ENCODE data around the gene ABCC8.

Gene ABCC8

DNA sequence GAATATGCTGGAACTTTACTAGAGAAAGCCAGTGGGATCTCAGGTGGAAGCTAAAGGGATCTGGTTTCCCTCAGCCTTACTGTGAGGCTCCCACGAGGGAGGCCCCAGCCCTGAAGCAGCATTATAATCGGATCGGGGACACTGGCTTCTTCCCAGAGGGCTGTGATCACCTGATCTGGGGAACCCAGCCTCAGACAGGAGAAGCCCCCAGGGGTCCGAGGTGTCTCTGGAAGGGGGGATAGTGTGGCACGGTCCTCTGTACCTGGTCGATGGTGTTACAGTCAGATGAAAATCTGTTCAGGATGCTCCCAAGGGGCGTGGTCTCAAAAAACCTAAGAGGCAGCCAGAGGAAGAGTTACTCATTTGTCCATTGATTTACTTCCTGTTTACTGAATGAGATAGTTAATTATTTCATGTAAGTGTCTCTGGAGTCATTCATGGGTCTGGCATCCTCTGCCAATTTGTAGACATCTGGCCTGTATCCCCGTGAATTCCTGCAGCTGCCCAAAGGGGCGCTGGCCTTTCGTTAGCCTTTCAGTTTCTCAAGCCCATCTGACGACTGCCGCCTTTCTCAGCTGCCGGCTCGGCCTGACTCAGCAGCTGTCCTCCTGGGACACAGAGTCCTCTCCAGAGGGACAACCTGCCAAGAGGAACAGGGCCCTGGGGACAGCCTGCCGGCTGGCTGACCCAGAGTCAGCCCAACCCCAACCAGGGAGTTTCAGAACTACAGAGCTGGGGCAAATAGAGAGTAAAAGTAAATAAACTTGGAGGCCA lies 71.2 kb downstream of the ABCC8 start:
- no peak for DNase-seq (ENCODE audit: low read depth, low spot score)

DNA sequence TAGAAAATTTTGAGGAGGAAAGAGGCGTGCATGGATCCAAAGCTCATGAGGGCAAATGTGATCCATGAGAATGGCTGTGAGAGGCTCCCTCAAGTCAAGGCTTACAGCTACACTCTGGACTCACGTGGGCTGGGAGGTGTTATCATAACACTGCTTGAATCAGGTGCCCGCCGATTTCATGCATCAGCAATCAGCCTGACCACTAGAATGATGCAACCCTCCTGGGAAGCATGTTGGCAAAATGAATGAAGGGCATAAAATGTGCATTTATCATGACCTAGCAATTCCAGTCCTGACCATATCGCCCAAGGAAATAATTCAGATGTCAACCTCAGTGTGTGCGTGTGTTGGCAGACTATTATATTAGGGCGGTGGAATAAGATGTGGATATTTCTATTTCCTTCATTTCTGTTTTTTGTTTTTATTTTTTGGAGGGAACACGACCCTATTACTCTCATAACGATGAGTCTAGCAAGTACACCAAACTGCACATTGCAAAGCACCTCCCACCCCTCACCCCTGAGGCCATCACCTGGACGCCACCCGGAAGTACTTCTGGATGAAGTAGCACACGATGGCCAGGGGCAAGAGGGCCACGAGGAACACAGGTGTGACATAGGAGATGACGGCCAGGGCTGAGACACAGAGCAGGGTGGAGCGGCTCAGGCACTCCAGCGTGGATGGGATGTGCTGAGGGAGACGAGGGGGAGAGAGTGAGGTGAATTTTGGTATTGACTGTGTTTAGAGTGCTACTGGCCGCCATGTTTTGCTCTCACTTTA lies 72.5 kb downstream of the ABCC8 start:
- no peak for DNase-seq (ENCODE audit: low read depth, low spot score)

DNA sequence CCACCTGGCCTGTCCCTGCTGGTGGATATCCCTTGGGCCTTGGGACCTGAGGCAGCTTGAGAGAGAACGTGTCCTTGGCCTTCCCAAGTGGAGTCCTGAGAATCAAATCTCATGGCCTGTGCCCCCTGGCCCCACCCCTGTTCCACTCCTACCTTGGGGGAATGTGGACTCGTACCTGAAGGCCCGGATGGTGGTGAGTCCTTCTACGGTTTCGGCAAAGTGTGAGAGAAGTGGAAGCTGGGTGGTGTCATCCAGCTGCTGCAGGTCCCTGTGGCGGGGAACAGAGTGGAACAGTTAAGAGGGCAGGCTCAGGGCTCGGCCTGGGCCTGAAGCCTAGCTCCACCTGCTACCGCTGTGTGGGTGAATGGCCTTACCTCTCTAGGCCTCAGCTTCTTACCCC lies 74.2 kb downstream of the ABCC8 start:
- DNase-seq (ENCODE audit: low read depth, low spot score): no peak

DNA sequence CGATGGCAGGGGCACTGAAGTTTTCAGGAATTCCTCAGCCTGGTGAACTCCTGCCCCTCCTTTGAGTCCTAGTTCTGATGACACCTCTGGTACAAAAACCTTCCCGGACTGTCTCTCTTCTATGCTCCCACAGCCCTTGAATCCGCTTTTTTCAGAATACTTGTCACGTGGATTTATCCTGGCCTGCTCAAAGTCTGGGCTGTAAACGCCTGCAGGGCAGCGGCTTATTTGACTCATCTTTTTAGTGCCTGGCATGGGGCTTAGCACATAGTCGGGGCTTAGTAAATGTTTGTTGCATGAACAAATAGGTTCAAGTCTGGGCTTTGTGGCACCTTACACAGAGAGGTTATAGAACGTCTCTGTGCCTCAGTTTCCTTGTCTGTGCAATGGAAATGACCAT lies 74.8 kb downstream of the ABCC8 start:
- no peak for DNase-seq (ENCODE audit: low read depth, low spot score)

DNA sequence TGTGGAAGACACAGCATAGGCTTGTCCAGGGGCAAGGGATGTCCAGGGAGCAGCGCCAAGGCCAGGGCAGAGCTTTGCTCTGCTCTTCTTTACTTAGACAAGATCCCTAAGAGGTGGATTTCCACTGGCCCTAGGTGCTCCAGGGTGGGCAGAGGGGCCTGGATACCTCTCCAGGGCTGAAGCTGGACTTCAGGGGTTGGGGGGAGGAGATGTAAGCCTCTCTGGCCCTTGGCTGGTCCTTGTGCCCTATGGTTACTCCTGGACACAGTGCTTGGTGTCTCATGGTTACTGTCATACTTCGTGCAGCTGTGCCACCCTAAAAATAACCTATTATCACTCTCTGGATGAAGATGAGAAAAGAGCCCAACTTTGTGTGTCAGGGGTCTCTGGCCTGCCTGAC lies 75.3 kb downstream of the ABCC8 start:
- DNase-seq (ENCODE audit: low read depth, low spot score): no peak

DNA sequence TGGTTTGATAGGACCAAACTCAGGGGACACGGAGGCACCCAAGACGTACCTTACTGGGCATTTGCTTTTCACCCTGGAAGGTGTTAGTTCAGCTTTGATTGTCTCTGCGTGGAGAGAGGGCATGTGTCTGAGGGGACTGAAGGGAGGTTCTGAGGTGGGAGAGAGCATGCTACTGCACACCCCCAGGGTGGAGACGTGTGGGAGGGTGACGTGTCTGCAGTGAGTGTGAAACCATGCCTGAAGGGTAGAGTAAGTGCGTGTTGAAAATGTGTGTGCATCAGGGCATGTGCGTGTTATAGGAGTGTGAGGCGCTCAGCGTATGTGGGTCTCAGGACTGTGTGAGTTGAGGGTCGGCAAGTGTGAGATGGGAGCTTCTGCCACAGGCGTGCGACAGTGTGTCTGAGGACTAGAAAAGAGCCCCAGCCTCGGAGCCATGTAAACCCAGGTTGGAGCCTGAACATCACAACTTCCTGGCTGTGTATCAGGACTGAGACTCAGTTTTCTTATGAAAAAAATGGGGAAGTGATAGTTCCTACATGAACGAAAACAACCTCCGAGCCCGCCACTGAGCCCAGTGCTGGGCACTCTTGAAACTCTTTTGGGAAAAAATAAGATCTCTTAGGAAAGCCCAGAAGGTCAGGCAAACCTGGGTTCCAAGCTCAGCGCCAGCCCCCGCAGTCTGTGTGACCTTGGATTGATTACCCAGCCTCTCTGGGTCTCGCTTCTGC lies 76.4 kb downstream of the ABCC8 start:
- DNase-seq (ENCODE audit: low read depth, low spot score): no peak

DNA sequence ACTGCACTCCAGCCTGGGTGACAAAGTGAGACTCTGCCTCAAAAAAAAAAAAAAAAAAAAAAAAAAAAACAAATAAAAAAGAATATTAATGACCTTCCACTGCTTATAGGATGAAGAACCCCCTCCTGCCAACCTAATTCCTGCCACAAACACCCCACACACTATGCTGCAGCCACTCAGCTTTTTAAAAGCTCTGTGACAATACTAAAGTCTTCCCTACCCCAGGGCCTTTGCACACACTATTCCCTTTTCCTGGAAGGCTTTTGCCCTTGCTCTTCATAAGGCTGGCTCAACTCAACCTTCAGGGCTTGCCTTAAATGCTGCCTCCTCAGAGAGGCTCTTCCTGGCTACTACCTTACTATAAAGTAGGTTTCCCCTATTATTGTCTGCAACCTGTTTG lies 77.4 kb downstream of the ABCC8 start:
- DNase-seq (ENCODE audit: low read depth, low spot score): no peak

DNA sequence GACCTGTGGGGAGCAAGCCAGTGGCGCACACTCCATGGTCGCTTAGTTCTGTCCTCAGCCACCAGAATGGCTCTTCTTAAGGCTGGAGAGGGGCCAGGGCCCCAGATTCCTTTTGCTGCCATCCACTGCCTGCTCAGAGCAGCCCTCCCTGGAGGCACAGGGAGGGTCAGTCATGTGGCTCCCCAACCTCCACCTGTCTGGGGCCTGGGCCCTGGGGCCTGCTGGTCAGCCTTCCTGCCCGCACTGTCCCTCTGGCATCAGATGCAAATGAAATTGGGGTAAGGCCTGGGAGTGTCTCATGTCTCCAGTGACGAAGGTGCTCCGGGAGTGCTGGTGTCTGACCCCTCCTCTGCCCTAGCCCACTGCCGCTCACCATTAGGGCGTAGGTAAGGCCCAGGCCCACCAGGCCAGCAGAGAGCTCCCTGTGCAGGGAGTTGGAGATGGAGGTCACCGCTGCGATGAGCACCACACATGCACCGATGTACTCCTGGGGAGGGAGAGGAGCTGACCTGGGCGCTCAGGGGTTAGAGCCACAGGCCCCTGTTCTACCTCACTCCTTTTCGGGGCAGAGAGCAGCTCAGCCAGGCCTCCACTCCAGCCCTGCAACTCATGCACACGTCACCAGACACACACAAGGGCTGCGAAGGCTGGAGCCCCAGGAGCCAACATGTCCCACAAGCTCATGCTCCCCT lies 79.2 kb downstream of the ABCC8 start:
- no peak for DNase-seq (ENCODE audit: low read depth, low spot score)

DNA sequence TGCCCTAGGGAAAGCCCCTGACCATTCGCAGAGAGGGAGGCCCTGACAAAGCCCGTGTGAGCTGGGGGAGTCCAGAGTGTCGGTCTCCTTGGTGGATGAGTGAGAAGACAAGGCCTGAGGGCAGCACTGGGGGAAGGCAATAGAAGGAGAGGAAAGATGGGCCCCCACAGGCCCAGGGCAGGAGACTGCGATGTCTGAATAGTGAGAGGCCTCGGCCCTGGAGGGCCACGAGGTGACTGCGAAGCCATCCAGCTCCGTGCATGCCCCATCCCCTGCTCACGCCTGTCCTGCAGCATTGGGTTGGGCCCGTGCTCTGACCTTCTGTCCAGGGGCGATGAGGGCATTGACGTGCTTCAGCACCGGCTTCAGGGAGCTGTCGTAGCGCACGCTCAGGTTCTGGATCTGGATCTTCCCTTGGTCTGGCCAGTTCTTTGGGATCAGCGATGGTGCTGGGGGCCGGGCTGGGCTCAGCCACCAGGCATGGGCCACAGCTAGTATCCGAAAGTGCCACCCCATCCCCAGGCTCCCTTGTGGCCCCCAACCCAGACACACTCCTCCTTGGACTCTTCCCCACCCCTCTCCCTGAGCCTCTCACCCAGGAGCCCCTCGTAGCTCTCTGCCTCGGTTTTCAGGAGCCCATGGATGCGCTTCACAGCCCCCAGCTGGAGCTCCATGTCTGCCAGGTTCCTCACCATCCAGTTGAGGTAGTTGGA lies 79.9 kb downstream of the ABCC8 start:
- DNase-seq (ENCODE audit: low read depth, low spot score): no peak

DNA sequence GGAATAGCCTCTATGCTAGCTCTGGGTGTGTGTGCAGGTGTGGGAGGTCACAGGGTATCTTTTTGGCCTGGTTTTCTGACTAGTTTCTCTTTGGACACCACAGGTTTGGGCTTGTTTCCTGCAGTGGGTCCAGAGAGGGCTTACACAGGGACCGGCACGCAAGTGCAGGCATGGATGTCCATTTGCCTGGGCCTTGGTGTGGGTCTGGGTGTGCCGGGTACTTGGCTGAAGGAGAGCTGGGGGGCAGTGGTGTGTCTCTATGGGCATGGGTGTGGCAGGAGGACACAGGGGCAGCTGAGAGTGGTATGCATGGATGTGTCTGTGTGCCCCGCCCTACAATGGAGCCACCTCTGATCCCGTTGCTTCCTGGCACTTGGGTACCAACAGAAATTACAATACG lies 80.7 kb downstream of the ABCC8 start:
- no peak for DNase-seq (ENCODE audit: low read depth, low spot score)

DNA sequence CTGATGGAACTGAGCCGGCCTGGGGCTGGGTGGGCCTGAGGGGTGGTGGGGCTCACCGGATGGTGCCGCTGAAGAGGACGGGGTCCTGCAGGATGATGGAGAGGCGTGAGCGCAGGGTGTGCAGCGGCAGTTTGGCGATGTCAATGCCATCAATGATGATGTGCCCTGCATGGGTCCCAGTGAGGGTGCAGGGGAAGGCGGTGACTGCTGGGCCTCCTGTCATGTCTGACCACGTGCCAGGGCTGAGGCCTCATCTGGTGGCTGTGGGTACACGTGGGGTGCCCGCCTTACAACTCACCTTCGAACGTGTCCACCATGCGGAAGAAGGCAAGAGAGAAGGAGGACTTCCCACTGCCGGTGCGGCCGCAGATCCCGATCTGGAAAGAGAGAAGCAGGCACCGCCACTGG lies 81.1 kb downstream of the ABCC8 start:
- no peak for DNase-seq (ENCODE audit: low read depth, low spot score)

DNA sequence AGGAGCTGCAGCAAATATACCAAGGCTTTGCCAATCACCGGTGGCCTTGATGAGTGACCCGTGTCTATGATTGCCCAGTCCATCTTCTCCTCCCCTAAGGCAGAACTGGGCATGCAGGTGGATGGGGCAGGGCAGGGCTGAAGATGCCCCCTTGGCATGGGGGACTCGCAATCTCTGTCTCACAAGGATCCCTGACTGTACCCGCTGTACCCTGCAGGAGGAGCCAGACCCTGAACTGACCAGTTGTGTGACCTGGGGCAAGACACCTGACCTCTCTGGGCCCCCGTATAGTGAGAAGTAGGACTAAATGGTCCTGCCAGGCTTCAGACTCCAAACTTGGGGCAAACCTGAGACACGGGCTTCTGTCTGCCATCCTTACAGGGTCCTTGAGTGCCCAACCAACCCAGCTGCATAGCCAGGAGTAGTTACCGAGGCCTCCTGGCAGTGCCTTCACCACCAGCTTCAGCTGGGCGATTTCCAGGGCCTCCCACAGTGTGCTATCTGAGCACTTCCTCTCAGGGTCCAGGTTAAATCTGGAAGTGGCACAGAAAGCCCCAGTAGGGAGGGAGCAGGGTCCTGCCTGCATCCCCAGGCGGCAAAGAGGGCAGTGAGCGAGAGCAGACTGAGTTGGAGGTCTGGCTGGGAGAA lies 81.8 kb downstream of the ABCC8 start:
- no peak for DNase-seq (ENCODE audit: low read depth, low spot score)

DNA sequence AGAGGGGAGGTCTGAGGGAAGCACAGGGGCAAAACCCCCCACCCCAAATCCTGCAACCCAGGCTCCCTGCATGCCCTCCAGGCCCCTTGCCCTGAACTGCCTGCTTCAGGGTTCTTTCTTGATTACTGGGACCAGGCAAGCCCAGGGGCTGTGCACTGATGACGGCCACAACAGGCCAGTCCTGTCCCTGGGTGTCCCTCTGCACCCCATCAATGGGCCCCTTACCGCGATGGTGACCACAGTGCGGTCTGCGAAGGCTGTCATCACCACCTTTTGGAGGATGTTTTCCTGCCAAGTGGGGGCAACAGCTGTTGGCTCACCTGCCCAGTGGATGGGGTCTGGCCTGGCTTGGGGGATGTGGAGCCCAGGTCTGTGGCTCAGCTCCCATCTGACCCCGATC lies 83.2 kb downstream of the ABCC8 start:
- no peak for DNase-seq (ENCODE audit: low read depth, low spot score)

DNA sequence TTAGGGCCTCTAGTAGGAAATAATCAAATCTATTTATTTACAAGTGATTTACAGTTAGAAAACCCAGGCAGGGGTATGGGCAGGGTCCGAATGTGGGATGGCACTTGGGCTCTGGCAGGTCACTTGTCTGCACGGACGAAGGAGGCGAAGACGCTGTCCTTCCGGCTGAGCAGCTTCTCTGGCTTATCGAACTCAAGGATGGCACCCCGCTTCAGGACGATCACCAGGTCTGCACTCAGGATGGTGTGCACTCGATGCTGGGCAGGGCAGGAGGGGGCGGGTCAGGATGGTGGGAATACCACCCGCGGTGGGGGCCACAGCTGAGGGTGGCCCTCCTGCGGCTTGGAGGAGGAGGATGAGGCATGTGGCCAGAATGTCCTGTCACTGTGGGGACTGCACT lies 83.8 kb downstream of the ABCC8 start:
- no peak for DNase-seq (ENCODE audit: low read depth, low spot score)

DNA sequence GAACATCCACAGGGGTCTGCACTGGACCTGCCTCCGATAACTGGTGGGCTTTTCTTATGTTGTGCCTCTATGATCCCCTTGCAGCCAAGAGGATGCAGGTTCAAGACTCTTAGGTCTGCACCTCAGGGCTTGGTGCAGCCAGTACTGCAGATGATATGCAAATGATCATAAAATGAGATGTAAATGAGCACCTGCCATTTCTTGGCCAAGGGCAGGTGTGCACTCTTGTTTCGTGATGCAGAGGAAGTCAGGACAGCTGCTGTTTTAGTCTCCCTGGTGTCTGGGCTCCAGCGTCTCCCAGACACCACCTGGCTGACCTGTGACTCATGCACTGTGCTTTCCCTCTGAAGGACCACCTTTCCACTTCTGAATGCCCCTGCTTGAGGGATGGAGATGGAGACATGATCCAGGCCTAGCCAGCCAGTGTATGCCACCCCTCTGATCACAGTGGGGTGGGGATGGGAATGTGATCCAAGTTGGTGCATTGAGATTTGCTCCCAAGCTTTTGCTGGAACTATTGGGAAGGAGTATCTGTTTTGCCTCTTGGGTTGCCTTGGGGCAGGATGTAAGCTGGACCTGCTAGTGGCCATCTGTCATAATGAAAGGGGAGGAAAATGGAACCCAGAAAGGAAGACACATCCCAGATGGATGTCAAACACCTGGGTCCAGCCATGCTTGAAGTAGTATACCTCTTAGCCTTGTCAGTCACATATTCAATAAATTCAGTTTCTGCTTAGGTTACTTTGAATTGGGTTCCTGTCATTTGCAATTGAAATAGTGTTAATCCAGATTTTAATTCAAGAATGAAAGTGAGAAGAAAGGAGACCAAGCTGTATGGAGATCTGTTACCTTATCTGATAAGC lies 84.9 kb downstream of the ABCC8 start:
- DNase-seq (ENCODE audit: low read depth, low spot score): no peak

DNA sequence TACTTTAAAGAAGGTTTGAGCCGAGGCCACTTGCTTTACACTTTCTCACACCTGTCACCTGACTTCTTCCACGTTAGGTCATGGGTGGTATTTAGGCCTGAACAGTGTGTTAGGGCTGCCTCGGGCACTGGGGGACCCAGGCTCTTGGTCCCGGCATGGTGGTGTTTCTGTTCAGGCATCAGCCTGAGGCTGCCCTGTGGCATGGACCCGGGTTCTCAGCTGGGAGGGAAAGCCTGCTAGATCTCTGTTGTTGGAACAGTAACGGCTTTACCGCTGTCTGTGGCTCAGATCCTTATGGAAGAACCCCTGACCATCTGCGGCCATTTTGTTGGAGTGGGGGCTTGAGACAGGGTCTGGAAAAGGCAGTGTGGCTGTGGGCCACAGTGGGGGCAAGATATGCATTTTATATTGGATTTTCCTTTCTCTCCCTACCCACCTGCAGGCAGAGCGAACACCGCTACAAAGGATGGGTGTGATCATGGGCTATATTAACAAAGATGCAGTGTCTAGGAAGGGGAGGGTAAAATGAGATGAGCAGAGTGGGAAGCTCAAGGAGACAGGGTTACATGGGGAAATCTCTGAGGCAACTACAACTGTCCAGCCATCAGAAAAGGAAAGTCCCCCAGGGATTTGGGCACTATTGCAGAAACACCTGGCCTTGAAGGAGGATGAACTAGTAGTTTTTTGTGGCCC lies 86.5 kb downstream of the ABCC8 start:
- DNase-seq (ENCODE audit: low read depth, low spot score): no peak

DNA sequence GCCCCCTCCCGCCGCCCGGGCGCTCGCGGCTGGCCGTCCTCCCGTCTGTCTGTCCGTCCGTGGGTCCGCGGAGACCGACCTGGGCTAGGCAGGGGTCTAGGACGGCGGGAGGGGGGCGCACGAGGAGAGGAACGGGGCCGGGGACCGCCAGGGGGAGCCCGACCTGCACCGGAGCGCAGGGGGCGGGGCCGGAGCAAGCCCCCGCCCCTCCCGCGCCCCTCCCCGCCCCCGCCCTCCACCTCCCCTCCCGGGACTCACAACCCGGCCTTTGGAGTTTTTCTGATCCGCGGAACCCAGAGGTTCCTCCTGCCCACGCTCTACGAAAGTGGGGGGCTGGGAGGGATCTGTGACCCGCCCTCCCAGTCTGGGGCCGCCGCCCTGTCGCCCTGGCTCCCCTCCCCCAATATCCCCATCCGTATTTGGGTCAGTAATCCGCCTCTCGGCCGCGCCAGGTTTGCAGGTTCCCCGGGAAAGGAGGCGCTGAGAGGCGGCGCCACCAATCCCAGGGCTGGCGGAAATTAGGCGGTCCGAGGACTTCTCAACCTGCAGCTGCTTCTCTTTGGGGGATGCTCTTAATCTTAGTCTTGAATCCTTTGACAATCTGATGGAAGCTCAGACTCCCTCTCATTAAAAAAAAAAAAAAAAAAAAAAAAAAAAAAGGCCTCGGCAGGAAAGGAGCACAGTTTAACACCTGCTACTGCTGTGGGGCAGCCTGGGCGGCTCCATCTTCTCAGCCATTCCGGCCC lies 87.3 kb downstream of the ABCC8 start:
- peak; percentile 57 for DNase-seq (ENCODE audit: low read depth, low spot score)

DNA sequence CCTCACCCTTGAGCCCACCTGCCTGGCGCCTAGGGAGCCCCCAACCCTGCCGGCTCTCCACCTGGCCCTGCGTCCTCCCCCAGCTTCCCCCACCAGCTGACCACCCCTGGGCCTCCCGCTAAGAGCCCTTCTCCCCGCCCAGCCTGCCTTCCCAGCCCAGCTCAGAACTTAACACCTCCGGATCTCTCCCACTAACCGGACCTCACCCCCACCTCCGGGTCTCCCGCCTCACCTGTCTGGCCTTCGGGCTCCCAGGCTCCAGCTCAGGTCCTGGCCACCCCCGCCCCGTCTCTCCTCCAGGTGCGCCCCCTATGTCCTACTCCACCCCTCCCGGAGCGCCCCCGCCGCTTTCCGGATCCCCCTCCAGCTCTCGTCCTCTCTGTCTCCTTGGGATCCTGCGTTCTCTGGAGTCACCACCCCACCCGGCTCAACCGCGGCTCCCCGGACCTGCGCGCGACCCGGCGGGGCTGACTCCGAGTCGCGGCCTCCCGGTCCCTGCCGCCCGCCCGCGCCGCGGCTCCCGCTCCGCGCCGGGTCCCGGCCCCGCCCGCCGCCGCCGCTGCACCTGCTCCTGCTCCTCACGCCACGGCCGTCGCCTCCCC lies 87.9 kb downstream of the ABCC8 start, which contains the start of gene KCNJ11:
Gene KCNJ11 (minus strand): TSS at position 51 of the 602 bp plus-strand sequence. CDS start 568 bp downstream, outside the sequence.
- no peak for DNase-seq (ENCODE audit: low read depth, low spot score)

Data from iPS DF 19.7 (cell line).